ENCODE measurements around the gene AMER1.
A peak's percentile ranks its signal among the peaks of the same experiment; 100 is the strongest.

AMER1 gene

GRCh38 chrX:64186974-64187761, 18.3 kb downstream of the AMER1 start:
- DNase-seq (ENCODE audit: low read depth, low spot score) = no peak

GRCh38 chrX:64184396-64184795, 21.1 kb downstream of the AMER1 start:
- DNase-seq (ENCODE audit: low read depth, low spot score) = no peak

- DNase-seq (ENCODE audit: low read depth, low spot score) = no peak
These were observed 23.3 kb downstream of the AMER1 start for GRCh38 chrX:64182208-64182607.

GRCh38 chrX:64176876-64177275, 28.6 kb downstream of the AMER1 start:
- no peak for DNase-seq (ENCODE audit: low read depth, low spot score)

- DNase-seq (ENCODE audit: low read depth, low spot score) = no peak
These were observed 35.5 kb downstream of the AMER1 start for GRCh38 chrX:64169988-64170387.

- DNase-seq (ENCODE audit: low read depth, low spot score) = peak; percentile 95
These were observed 52.7 kb downstream of the AMER1 start for GRCh38 chrX:64152857-64153256.

- peak; percentile 8 for DNase-seq (ENCODE audit: low read depth, low spot score)
These were observed 53.6 kb downstream of the AMER1 start for GRCh38 chrX:64151911-64152310.

GRCh38 chrX:64150775-64151174, 54.7 kb downstream of the AMER1 start:
- DNase-seq (ENCODE audit: low read depth, low spot score) = no peak
